ENCODE measurements around the gene PDCD5.

PDCD5 gene

GRCh38 chr19:32622002-32622401 is 41.0 kb downstream of the PDCD5 start:
- Histone ChIP-seq H3K27ac (ENCODE audit: extremely low read depth, low read depth, low read length) (no peak overlapping the region), H3K4me3 (ENCODE audit: low read depth, low read length) (no peak overlapping the region), H3K9me3 (ENCODE audit: control insufficient read depth, insufficient read depth, low read depth, low read length) (no peaks in the 10 kb centered on the region), H3K36me3 (ENCODE audit: control insufficient read depth in 2 of 2, insufficient read depth in 1 of 2, low read length in 2 of 2) (peaks cover 60 to 85% of the 10 kb centered on the region in 2 experiments), H3K4me1 (ENCODE audit: control insufficient read depth, insufficient read depth, low read length) (no peaks in the 10 kb centered on the region)
- ChIA-PET POLR2A (no interaction called here), CTCF (interaction anchor here (0.6 to 2.1 kb wide), 4 partner anchors 20 to 248 kb away, joined by 3 to 9 read pairs (median 5); no protein-coding TSS in a partner anchor)
- TF ChIP-seq ZNF791 (tag by site-specific recombination; IDR thresholded peaks at IDR 0.05) (no peak), EGR2 (tag by site-specific recombination; IDR thresholded peaks at IDR 0.05; ENCODE audit: low read depth) (peak; percentile 56), ZFHX2 (tag by site-specific recombination; conservative IDR thresholded peaks at IDR 0.05) (peak; percentile 50), PBX3 (CRISPR knock-in tag; IDR thresholded peaks at IDR 0.05) (no peak), ZNF600 (tag by site-specific recombination; IDR thresholded peaks at IDR 0.05) (no peak), MYNN (tag by site-specific recombination; IDR thresholded peaks at IDR 0.05; ENCODE audit: borderline replicate concordance) (no peak), ZNF184 (tag by site-specific recombination; IDR thresholded peaks at IDR 0.05) (no peak), ZNF48 (tag by site-specific recombination; IDR thresholded peaks at IDR 0.05) (no peak), ZNF654 (tag by site-specific recombination; IDR thresholded peaks at IDR 0.05; ENCODE audit: low read depth) (no peak), SP2 (tag by site-specific recombination; IDR thresholded peaks at IDR 0.05) (no peak)

GRCh38 chr19:32624410-32624809 is 43.4 kb downstream of the PDCD5 start:
- no peaks in the 10 kb centered on the region for H3K4me1 ChIP-seq (ENCODE audit: control insufficient read depth, insufficient read depth, low read length)
- CTCF ChIA-PET: interaction anchor here (0.5 to 0.8 kb wide), 3 partner anchors 31 to 414 kb away, joined by 3 to 4 read pairs (median 4); no protein-coding TSS in a partner anchor
- H3K4me3 ChIP-seq (ENCODE audit: low read depth, low read length): no peak overlapping the region
- no peak overlapping the region for H3K27ac ChIP-seq (ENCODE audit: extremely low read depth, low read depth, low read length)
- TF ChIP-seq ZNF18 (tag by site-specific recombination; IDR thresholded peaks at IDR 0.05): no peak
- no peak for TF ChIP-seq ZNF692 (tag by site-specific recombination; IDR thresholded peaks at IDR 0.05)
- no peak for TF ChIP-seq ZNF521 (tag by site-specific recombination; IDR thresholded peaks at IDR 0.05)
- no peak for TF ChIP-seq ZNF777 (tag by site-specific recombination; IDR thresholded peaks at IDR 0.05; ENCODE audit: borderline replicate concordance)
- TF ChIP-seq HIC1 (tag by site-specific recombination; IDR thresholded peaks at IDR 0.05): no peak
- TF ChIP-seq FEZF1 (tag by site-specific recombination; IDR thresholded peaks at IDR 0.05): no peak
- no peaks in the 10 kb centered on the region for H3K9me3 ChIP-seq (ENCODE audit: control insufficient read depth, insufficient read depth, low read depth, low read length)
- POLR2A ChIA-PET: interaction anchor here (0.7 kb wide), 1 partner anchor 348 kb away, joined by 3 read pairs; the partner anchor contains the start of genes CEP89 and FAAP24
- peaks cover 59 to 86% of the 10 kb centered on the region in 2 experiments for H3K36me3 ChIP-seq (ENCODE audit: control insufficient read depth in 2 of 2, insufficient read depth in 1 of 2, low read length in 2 of 2)
